Common myeloid progenitor, CD34-positive (primary cell): Measurements from ENCODE around the gene JPH3.

Experiments used
- CTCF ChIA-PET: fragments of 350-600 bp; sonication (Branson Sonifier 250); formaldehyde crosslinking; loops from one replicate; lab custom pipeline; 2021; ENCODE audit warnings: antibody characterized with exemption; lab: Charles Lee
- POLR2A ChIA-PET: fragments of 350-600 bp; sonication (Branson Sonifier 250); formaldehyde crosslinking; loops from one replicate; lab custom pipeline; 2021; ENCODE audit warnings: antibody characterized with exemption; lab: Charles Lee
- DNase-seq, 3 donors: peaks; one replicate each; pipeline versions ENCODE4 v3.0.0 to v3.0.0-alpha.2; 2013
- H3K27ac ChIP-seq, 2 experiments: 1 replicate in 1 of 2; 2 replicates in 1 of 2; pipeline ENCODE4 v1.7.0; 2013; ENCODE audit warnings: inconsistent platforms in 2 of 2, low read length in 2 of 2, mild to moderate bottlenecking in 2 of 2, low read depth in 1 of 2, moderate library complexity in 1 of 2; ENCODE audit not compliant: severe bottlenecking in 2 of 2, insufficient read depth in 1 of 2, poor library complexity in 1 of 2
- H3K27me3 ChIP-seq, 5 experiments: replicated peaks in 2 of 5; 1 replicate in 3 of 5; 2 replicates in 2 of 5; pipeline versions ENCODE4 v1.6.1 to v1.7.0; 2013; ENCODE audit warnings: low read length in 4 of 5, mild to moderate bottlenecking in 2 of 5, moderate library complexity in 2 of 5, inconsistent platforms in 1 of 5; ENCODE audit not compliant: insufficient read depth in 5 of 5, control insufficient read depth in 4 of 5
- H3K36me3 ChIP-seq, 4 experiments: 1 replicate in 2 of 4; 2 replicates in 2 of 4; pipeline versions ENCODE4 v1.6.1 to v1.7.0; 2013; ENCODE audit warnings: low read length in 3 of 4, control low read depth in 1 of 4, mild to moderate bottlenecking in 1 of 4; ENCODE audit not compliant: control insufficient read depth in 4 of 4, insufficient read depth in 4 of 4
- H3K4me1 ChIP-seq, 4 experiments: 1 replicate in 3 of 4; 2 replicates in 1 of 4; pipeline versions ENCODE4 v1.6.1 to v1.7.1; 2013; ENCODE audit warnings: low read length in 3 of 4, mild to moderate bottlenecking in 3 of 4, control low read depth in 1 of 4, inconsistent platforms in 1 of 4, moderate library complexity in 1 of 4; ENCODE audit not compliant: control insufficient read depth in 4 of 4, insufficient read depth in 4 of 4; ENCODE audit errors: control extremely low read depth in 1 of 4
- H3K4me3 ChIP-seq, 7 experiments: 1 replicate in 4 of 7; 2 replicates in 3 of 7; pipeline versions ENCODE4 v1.5.1 to v1.7.0; 2013; ENCODE audit warnings: mild to moderate bottlenecking in 7 of 7, low read length in 6 of 7, moderate library complexity in 6 of 7, inconsistent platforms in 2 of 7, low read depth in 2 of 7, control low read depth in 1 of 7; ENCODE audit not compliant: insufficient read depth in 4 of 7, control insufficient read depth in 1 of 7; ENCODE audit errors: extremely low read depth in 1 of 7
- H3K9me3 ChIP-seq, 5 experiments: 1 replicate in 4 of 5; 2 replicates in 1 of 5; pipeline versions ENCODE4 v1.6.1 to v1.7.1; 2013; ENCODE audit warnings: low read length in 4 of 5, mild to moderate bottlenecking in 2 of 5, inconsistent platforms in 1 of 5, low read depth in 1 of 5, moderate library complexity in 1 of 5; ENCODE audit not compliant: control insufficient read depth in 4 of 5, insufficient read depth in 2 of 5; ENCODE audit errors: control extremely low read depth in 1 of 5
- WGBS: methylation state at CpG from one replicate; pipeline ENCODE4 v1.1.5; 2013; ENCODE audit not compliant: insufficient coverage; 5-methylcytosine and 5-hydroxymethylcytosine counted together

Gene JPH3

DNA sequence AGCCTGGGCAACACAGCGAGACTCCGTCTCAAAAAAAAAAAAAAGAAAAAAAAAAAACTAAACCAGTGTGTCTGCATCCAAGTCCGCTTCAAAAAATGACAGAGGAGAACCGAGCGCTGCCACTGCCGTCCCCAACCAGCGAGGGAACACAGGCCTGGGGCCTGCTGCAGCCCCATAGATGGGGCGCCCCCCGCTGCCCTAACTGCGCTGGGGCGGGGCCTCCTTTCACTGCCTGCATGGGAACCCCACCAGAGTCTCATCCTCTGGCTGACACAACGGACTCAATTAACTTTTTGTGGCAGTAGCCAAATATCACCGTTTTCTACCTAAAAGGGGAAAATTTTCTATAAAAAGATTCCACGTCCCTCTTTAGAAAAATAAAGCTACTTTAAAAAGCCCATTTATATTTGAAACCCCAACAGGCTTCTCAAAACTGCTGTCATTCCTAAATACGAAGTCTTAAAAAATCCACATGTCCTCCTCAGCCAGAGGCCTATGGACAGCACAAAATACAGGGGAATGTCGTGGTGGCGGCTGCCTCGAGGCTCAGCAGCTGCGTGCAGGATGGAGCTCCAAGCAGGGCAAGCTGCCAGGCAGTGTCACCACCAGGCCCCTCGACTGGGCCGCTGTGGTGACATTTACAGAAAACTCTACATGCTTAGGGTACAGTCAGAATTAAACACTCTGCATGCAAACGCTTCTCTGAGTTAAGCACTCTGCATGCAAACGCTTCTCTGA, 133.1 kb downstream of the JPH3 start:
- DNase-seq, result no peak
- Histone ChIP-seq H3K4me1 (no peaks in the 10 kb centered on the region), H3K4me3 (no peak overlapping the region), H3K36me3 (peaks cover 11 to 51% (median 30%) of the 10 kb centered on the region in 4 experiments), H3K27me3 (no peaks in the 10 kb centered on the region), H3K9me3 (no peaks in the 10 kb centered on the region), H3K27ac (no peak overlapping the region)
- ChIA-PET POLR2A (no interaction called here), CTCF (interaction anchor here (1.1 to 1.7 kb wide), 2 partner anchors 14 to 26 kb away, joined by 3 read pairs; no protein-coding TSS in a partner anchor)
- WGBS, result 97% methylated on average over 18 of the region's 23 CpGs

DNA sequence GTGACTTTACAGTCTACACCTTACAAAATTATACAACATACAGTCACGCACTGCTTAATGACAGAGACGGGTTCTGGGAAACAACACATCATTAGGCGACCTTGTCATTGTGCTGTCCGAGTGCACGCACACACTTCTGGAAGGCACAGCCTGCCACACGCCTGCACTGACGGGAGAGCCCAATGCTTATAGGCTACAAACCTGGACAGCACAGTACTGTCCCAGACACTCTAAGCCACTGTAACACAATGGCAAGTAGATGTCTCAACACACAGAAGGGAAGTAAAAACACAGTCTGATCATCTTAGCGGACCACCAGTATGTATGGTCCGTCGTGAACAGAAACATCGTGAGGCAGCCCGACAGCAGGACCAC, 133.7 kb downstream of the JPH3 start:
- no peak for DNase-seq
- H3K27me3 ChIP-seq, result no peaks in the 10 kb centered on the region
- peaks cover 13 to 53% (median 33%) of the 10 kb centered on the region in 4 experiments for H3K36me3 ChIP-seq
- CTCF ChIA-PET, result no interaction called here
- 96% methylated on average over 11 of the region's 12 CpGs for WGBS
- POLR2A ChIA-PET, result no interaction called here
- no peak overlapping the region for H3K27ac ChIP-seq
- H3K4me3 ChIP-seq, result no peak overlapping the region
- no peaks in the 10 kb centered on the region for H3K9me3 ChIP-seq
- no peaks in the 10 kb centered on the region for H3K4me1 ChIP-seq

DNA sequence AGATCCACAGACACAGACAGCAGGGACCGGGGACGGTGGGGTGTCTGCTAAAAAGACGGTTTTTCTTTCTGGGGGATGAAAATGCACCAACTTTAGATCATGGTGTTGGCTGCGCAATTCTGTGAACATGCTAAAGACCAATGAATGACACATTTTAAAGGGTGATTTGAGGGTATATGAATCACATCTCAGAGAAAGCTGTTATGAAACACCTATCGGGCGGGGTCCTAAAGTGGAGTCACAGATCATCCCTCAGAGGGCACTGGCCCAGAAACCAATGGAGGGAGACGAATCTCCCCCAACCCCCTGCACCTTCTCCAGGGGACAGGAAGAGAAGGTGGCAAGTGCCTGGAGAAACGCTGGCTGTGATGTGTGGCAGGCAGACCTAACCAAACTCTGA, 137.5 kb downstream of the JPH3 start:
- no peak overlapping the region for H3K27ac ChIP-seq
- CTCF ChIA-PET, result interaction anchor here (1.1 kb wide), 1 partner anchor 10 kb away, joined by 3 read pairs; no protein-coding TSS in a partner anchor

DNA sequence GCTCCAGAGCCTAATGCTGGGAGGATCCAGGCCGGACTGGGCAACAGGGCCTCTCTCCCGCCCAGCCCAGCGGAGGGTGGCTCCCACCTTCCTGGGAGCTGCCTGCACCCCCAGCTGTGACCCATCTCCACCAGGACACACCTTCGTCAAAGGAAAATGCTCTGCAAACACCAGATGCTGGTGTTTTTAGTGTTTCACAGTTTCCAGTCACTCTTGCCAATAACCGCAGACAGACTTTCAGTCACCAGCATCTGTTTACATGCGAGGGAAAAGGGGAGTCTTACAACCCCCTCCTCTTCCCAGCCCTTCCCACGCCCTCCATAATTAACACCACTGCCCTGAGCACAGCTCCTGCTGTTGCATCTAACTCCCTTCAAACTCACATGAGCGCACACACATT, 138.1 kb downstream of the JPH3 start:
- CTCF ChIA-PET, result interaction anchor here (1.1 kb wide), 1 partner anchor 11 kb away, joined by 3 read pairs; no protein-coding TSS in a partner anchor
- WGBS, result over 99% methylated on average over 8 of the region's 8 CpGs
- POLR2A ChIA-PET, result no interaction called here
- DNase-seq, result no peak
- H3K27me3 ChIP-seq, result no peaks in the 10 kb centered on the region
- no peaks in the 10 kb centered on the region for H3K9me3 ChIP-seq
- H3K4me1 ChIP-seq, result no peaks in the 10 kb centered on the region
- H3K36me3 ChIP-seq, result peaks cover 12 to 62% (median 43%) of the 10 kb centered on the region in 4 experiments
- no peak overlapping the region for H3K27ac ChIP-seq
- no peak overlapping the region for H3K4me3 ChIP-seq

More for the DNA sequence above, 137.5 kb downstream of the JPH3 start:
- Histone ChIP-seq H3K36me3 (peaks cover 12 to 56% (median 39%) of the 10 kb centered on the region in 4 experiments), H3K9me3 (no peaks in the 10 kb centered on the region), H3K4me3 (no peak overlapping the region), H3K27me3 (no peaks in the 10 kb centered on the region), H3K4me1 (no peaks in the 10 kb centered on the region)
- POLR2A ChIA-PET, result no interaction called here
- no peak for DNase-seq
- 96% methylated on average over 8 of the region's 8 CpGs for WGBS

DNA sequence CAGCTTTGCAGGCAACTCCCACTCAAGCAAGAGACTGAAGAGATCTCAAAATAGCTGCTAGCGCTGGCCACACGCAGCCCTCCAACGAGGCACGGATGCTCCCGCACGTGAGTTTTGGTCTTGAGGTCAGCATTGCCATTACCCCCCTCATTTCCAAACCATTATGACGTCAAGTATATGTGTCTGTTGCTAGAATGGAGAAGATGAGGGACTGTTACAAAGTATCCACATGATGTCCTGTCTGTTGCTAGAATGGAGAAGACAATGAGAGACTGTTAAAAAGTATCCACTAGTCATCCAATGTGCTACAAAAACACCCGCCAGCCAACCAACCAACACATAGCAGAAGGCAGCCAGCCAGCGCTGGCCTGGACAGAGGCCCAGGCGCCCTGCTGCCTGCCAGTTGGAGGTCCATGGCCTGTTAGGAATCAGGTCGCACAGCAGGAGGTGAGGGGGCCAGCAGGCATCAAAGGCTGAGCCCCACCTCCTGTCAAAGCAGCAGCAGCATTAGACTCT, 138.7 kb downstream of the JPH3 start:
- POLR2A ChIA-PET, result no interaction called here
- Histone ChIP-seq H3K27ac (no peak overlapping the region), H3K4me1 (no peaks in the 10 kb centered on the region), H3K27me3 (no peaks in the 10 kb centered on the region), H3K4me3 (no peak overlapping the region), H3K9me3 (no peaks in the 10 kb centered on the region), H3K36me3 (peaks cover 12 to 66% (median 44%) of the 10 kb centered on the region in 4 experiments)
- CTCF ChIA-PET, result interaction anchor here (1.1 kb wide), 1 partner anchor 11 kb away, joined by 3 read pairs; no protein-coding TSS in a partner anchor
- no peak for DNase-seq
- WGBS, result 96% methylated on average over 9 of the region's 11 CpGs

DNA sequence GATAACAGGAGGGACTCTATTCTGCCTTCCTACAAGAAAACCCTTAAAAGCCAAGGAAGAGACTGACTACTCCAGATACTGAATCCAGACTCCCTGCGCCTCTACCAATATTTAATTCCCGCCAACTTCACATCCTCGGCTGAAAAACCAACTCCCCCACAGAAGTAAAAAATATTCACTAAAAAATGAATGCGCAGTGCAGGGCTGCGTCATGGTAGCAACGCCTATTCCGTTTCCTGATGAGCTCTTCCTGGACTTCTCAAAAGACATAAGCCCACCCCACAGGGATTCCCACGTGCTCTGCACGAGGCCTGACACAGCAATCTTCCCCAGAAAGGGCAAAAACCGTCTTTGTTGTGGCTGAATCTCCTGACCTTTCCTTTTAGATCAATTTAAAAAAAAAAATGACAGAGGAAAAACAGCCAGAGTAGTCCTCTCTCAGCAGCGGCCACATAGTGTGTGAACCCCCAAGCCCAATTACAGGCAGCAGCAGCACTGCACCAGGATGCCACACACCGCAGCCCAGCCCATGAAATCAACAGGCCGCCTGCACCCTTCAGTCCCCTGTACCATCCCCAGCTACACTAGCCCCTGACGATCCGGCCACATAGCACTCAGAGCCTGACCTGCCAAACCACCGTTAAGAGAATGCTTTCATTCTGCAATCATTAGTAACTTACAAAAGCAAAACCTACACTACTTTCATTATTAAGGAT, 139.6 kb downstream of the JPH3 start:
- Histone ChIP-seq H3K4me3 (no peak overlapping the region), H3K27me3 (no peaks in the 10 kb centered on the region), H3K9me3 (no peaks in the 10 kb centered on the region), H3K4me1 (no peaks in the 10 kb centered on the region), H3K27ac (no peak overlapping the region), H3K36me3 (peaks cover 10 to 65% (median 46%) of the 10 kb centered on the region in 4 experiments)
- 97% methylated on average over 12 of the region's 16 CpGs for WGBS
- POLR2A ChIA-PET, result no interaction called here
- DNase-seq, result no peak
- CTCF ChIA-PET, result interaction anchor here (1.6 kb wide), 1 partner anchor 18 kb away, joined by 3 read pairs; no protein-coding TSS in a partner anchor
